ENCODE measurements around the gene FMO5. TPM values are rescaled to one million over a fixed set of nuclear protein-coding genes. Genes with fewer than 3 reads are reported as not detected.
A peak's percentile ranks its signal among the peaks of the same experiment; 100 is the strongest.
"Not testable (repeated sequence)": the region's sequence is repeated elsewhere in the genome, so short reads cannot be mapped to it uniquely, and the experiment has no call there.

The FMO5 gene
- total RNA-seq, 4 donors from 2014 or later, result 1.1 to 8.6 (median 2.2) TPM

DNA sequence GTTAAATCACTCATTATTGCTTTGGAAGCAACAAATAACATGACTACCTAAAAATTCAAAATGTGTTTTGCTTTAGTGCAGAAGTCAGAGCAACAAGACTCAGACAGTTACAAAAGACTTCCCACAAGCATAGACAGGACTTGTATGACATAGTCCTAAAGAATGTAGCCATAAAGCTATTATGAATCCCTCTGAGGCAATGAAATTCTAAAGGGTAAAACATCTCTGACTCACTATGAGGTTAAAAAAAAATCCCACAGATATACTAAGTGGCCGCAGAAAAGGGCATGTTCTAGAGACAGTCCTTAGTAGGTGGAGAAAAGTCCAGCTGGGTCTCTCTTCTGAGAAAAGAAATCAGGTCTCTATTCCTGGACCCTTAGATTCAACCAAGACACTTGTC lies 57.8 kb downstream of the FMO5 start:
- 25 to 64% methylated on average over 1 of the region's 1 CpG for WGBS, 2 donors (ENCODE audit: low coverage in 1 of 2)
- ATAC-seq, result no peak
- H3K27ac ChIP-seq, result peak overlapping the region in 1 of 4 donors; percentile 65

DNA sequence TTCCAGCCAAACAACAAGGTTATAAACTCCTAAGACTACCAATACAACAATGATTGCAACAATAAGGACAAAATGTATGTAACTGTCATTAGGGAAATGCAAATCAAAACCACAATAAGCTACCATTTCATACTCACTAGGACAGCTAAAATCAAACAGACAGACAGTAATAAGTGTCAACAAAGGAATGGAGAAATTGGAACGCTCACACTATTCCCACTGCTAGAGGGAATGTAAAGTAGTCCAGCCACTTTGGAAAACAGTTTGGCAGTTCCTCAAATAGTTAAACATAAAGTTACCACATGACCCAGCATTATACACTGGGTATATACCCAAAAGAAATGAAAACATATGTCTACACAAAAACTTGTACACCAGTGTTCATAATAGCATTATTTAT lies 62.1 kb downstream of the FMO5 start:
- TF ChIP-seq EP300 (IDR thresholded peaks at IDR 0.05), result no peak
- TF ChIP-seq, protein P1, sequence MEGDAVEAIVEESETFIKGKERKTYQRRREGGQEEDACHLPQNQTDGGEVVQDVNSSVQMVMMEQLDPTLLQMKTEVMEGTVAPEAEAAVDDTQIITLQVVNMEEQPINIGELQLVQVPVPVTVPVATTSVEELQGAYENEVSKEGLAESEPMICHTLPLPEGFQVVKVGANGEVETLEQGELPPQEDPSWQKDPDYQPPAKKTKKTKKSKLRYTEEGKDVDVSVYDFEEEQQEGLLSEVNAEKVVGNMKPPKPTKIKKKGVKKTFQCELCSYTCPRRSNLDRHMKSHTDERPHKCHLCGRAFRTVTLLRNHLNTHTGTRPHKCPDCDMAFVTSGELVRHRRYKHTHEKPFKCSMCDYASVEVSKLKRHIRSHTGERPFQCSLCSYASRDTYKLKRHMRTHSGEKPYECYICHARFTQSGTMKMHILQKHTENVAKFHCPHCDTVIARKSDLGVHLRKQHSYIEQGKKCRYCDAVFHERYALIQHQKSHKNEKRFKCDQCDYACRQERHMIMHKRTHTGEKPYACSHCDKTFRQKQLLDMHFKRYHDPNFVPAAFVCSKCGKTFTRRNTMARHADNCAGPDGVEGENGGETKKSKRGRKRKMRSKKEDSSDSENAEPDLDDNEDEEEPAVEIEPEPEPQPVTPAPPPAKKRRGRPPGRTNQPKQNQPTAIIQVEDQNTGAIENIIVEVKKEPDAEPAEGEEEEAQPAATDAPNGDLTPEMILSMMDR (IDR thresholded peaks at IDR 0.05), result no peak
- TF ChIP-seq POLR2AphosphoS5 (IDR thresholded peaks at IDR 0.05), result no peak
- no peak for TF ChIP-seq POLR2A (IDR thresholded peaks at IDR 0.05)
- H3K4me3 ChIP-seq, result no peak overlapping the region
- no peaks in the 10 kb centered on the region for H3K27me3 ChIP-seq
- H3K27ac ChIP-seq, result no peak overlapping the region
- WGBS, 2 donors (ENCODE audit: low coverage in 1 of 2), result 88 to 100% methylated on average over 1 of the region's 1 CpG
- no peaks in the 10 kb centered on the region for H3K9me3 ChIP-seq
- H3K36me3 ChIP-seq, result peaks cover 13 to 81% of the 10 kb centered on the region in 2 donors
- no peak for ATAC-seq
- H3K4me1 ChIP-seq, result no peaks in the 10 kb centered on the region

More for the DNA sequence above, 57.8 kb downstream of the FMO5 start:
- H3K27me3 ChIP-seq, result no peaks in the 10 kb centered on the region
- peaks cover 0 to 34% (median 0%) of the 10 kb centered on the region in 3 donors for H3K4me1 ChIP-seq
- no peak overlapping the region for H3K4me3 ChIP-seq
- peaks cover 0 to 37% of the 10 kb centered on the region in 2 donors for H3K36me3 ChIP-seq
- no peaks in the 10 kb centered on the region for H3K9me3 ChIP-seq
- TF ChIP-seq POLR2AphosphoS5 (IDR thresholded peaks at IDR 0.05), result peak; percentile 24
- TF ChIP-seq POLR2A (IDR thresholded peaks at IDR 0.05), result no peak
- no peak for TF ChIP-seq EP300 (IDR thresholded peaks at IDR 0.05)
- TF ChIP-seq, protein P1 (IDR thresholded peaks at IDR 0.05), result no peak

DNA sequence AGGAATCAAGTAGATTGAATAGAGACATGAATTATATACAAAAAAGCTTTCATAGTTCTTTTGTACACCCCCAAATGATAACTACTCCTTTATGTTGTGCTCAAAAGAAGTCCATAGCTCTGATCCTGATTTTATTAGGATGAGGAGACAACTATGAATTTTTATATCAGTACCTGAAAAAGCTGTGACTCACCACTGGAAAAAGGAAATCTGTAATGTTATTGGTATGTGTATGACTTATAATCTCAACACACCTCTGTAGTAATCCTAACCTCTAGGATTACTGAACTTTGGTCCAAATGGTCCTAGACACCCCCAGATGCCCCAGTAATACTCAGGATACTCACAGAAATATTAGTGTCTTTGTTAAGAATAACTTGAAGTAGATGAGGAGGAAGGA lies 63.0 kb downstream of the FMO5 start:
- TF ChIP-seq POLR2A (IDR thresholded peaks at IDR 0.05) (no peak), POLR2AphosphoS5 (IDR thresholded peaks at IDR 0.05) (no peak), EP300 (IDR thresholded peaks at IDR 0.05) (no peak)
- TF ChIP-seq, protein P1 (IDR thresholded peaks at IDR 0.05), result no peak
- Histone ChIP-seq H3K27ac (no peak overlapping the region), H3K4me3 (no peak overlapping the region), H3K4me1 (no peaks in the 10 kb centered on the region), H3K27me3 (no peaks in the 10 kb centered on the region), H3K9me3 (no peaks in the 10 kb centered on the region), H3K36me3 (peaks cover 13 to 89% of the 10 kb centered on the region in 2 donors)
- ATAC-seq, result no peak

DNA sequence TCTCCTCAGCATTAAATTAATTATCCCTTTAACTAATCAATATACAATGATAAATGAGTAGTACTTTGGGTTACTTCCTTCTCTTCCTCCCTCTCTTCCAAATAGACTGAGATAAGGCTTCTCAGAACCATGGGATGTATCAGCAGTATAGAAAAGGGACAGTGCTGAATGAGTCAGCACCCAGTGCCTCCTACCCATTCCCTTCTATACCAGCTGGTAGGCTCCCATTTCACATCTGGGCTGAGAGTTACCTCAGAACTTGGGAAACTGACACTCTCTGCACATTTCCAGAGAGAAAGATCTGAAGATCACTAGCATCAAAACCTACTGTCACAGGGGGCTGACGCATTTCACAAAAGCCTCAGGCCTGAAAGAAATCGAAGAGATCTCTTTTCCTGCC lies 68.0 kb downstream of the FMO5 start:
- not testable (repeated sequence) for ATAC-seq, H3K4me3 ChIP-seq, H3K27ac ChIP-seq, H3K9me3 ChIP-seq, H3K27me3 ChIP-seq, H3K4me1 ChIP-seq
- WGBS, 2 donors (ENCODE audit: low coverage in 1 of 2), result 94 to 95% methylated on average over 2 of the region's 2 CpGs
- peaks cover 13 to 89% of the 10 kb centered on the region in 2 donors for H3K36me3 ChIP-seq

DNA sequence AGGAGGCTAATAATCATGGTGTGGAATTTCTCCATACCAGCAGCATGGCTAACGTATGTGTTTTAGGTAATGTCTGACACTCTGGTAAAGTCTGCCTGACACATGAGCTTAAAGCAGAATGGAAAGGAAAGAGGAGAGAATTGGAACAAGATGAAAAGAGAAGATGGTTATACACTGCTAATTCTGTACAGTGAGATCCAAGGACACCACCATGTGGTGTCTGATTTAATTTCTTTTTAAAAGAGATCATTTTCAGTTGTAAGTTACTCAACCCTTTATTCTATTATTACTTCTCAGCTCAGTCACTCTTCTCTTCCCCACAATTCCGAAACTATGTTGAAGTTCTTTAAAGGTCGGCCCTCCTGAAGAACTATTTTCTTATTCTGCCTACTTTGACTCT lies 68.5 kb downstream of the FMO5 start:
- no peak overlapping the region for H3K27ac ChIP-seq
- H3K27me3 ChIP-seq, result no peaks in the 10 kb centered on the region
- peaks cover 11 to 84% of the 10 kb centered on the region in 2 donors for H3K36me3 ChIP-seq
- WGBS, 2 donors (ENCODE audit: low coverage in 1 of 2), result 79 to 81% methylated on average over 3 of the region's 3 CpGs
- no peaks in the 10 kb centered on the region for H3K9me3 ChIP-seq
- TF ChIP-seq POLR2AphosphoS5 (IDR thresholded peaks at IDR 0.05) (no peak), EP300 (IDR thresholded peaks at IDR 0.05) (no peak), POLR2A (IDR thresholded peaks at IDR 0.05) (no peak)
- TF ChIP-seq, protein P1 (IDR thresholded peaks at IDR 0.05), result no peak
- ATAC-seq, result no peak
- no peaks in the 10 kb centered on the region for H3K4me1 ChIP-seq
- H3K4me3 ChIP-seq, result no peak overlapping the region
